NB4 (cell line): ENCODE measurements around the gene PPP1R14C.

Experiments used
- CTCF ChIP-seq: IDR thresholded peaks from one replicate; pipeline ENCODE4 v1.5.1; 2012; ENCODE audit warnings: low read depth, low read length
- MYC ChIP-seq: IDR thresholded peaks from 2 replicates; pipeline ENCODE4 v1.6.1; 2011; ENCODE audit warnings: low read depth, low read length
- POLR2A ChIP-seq: IDR thresholded peaks from 2 replicates; pipeline ENCODE4 v1.6.1; 2011; ENCODE audit warnings: mild to moderate bottlenecking; ENCODE audit not compliant: insufficient read length; ENCODE audit errors: extremely low read depth

- no peak for TF ChIP-seq CTCF
- TF ChIP-seq MYC = no peak
- no peak for TF ChIP-seq POLR2A
Observed at GRCh38 chr6:150254770-150255169, 111.9 kb downstream of the PPP1R14C start.
